ENCODE data around the gene SLC23A2. TPM values are rescaled to one million over a fixed set of nuclear protein-coding genes. Genes with fewer than 3 reads are reported as not detected.

The SLC23A2 gene
- total RNA-seq, 4 donors from 2014 or later: 4.6 to 15.2 (median 7.9) TPM

DNA sequence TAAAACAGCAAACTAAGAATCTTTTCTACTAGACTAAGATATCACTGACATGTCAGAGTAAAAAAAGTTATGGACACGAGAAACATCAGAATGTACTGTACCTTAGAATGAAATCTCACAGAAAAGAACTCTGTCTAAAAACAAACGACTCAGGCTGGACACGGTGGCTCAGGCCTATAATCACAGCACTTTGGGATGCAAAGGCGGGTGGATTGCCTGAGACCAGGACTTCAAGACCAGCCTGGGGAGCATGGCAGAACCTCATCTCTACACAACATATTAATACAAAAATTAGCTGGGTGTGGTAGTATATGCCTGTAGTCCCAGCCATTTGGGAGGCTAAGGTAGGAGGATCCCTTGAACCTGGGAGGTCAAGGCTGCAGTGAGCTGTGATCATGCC lies 157.0 kb downstream of the SLC23A2 start:
- no peak for TF ChIP-seq POLR2A (IDR thresholded peaks at IDR 0.05)
- TF ChIP-seq, protein P1, sequence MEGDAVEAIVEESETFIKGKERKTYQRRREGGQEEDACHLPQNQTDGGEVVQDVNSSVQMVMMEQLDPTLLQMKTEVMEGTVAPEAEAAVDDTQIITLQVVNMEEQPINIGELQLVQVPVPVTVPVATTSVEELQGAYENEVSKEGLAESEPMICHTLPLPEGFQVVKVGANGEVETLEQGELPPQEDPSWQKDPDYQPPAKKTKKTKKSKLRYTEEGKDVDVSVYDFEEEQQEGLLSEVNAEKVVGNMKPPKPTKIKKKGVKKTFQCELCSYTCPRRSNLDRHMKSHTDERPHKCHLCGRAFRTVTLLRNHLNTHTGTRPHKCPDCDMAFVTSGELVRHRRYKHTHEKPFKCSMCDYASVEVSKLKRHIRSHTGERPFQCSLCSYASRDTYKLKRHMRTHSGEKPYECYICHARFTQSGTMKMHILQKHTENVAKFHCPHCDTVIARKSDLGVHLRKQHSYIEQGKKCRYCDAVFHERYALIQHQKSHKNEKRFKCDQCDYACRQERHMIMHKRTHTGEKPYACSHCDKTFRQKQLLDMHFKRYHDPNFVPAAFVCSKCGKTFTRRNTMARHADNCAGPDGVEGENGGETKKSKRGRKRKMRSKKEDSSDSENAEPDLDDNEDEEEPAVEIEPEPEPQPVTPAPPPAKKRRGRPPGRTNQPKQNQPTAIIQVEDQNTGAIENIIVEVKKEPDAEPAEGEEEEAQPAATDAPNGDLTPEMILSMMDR (IDR thresholded peaks at IDR 0.05): no peak
- 84 to 87% methylated on average over 4 of the region's 4 CpGs for WGBS, 2 donors
- intact Hi-C loops (cut with DNase I; ENCODE audit: low total_unique reads): no loop called here
- no peak overlapping the region for H3K4me3 ChIP-seq (ENCODE audit: low read depth, poor library complexity, severe bottlenecking)
- DNase-seq (ENCODE audit: low spot score in 2 of 2): no peak

DNA sequence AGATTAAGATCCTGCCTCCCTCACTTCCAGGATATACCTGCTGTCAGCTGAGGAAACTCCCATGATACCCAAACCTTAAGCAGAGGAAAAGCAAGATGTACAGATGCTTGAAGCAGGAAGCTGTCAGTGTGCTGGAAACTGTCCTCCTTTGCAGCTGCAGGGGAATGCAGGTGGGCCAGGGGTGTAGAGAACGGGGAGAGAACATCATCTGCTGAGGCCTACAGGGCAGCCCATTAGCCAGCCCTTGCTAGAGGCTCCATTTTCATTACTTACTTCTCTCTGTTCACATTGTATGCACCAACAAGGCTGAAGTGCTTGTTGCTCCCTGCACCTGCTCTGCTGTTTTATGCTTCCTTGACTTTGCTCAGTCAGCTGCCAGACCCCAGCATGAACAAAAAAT lies 160.5 kb downstream of the SLC23A2 start:
- TF ChIP-seq, protein P1 (IDR thresholded peaks at IDR 0.05): no peak
- TF ChIP-seq POLR2A (IDR thresholded peaks at IDR 0.05): no peak
- H3K4me3 ChIP-seq (ENCODE audit: low read depth, poor library complexity, severe bottlenecking): no peak overlapping the region
- DNase-seq (ENCODE audit: low spot score in 2 of 2): no peak
- WGBS, 2 donors: 86 to 92% methylated on average over 1 of the region's 1 CpG
- intact Hi-C loops (cut with DNase I; ENCODE audit: low total_unique reads): no loop called here

DNA sequence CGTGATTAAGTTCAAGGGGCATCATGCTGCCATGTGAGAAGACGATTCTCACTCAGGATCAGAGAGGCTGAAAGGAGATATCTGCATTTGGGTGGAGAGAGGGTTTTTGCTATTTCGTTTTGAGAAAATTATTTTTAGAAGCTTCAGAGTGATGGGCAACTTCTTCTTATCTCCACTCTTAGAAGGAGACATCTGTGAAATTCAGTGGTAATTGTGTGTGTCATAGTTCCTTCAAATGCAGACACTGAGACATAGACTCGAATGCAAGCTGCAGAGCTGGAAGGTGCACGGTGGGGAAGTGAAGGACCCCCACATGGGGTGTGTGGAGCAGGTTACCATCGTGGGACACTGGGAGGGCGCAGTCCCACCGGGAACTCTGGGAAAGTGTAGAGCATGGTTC lies 162.8 kb downstream of the SLC23A2 start:
- DNase-seq (ENCODE audit: low spot score in 2 of 2): no peak
- TF ChIP-seq POLR2A (IDR thresholded peaks at IDR 0.05): no peak
- TF ChIP-seq, protein P1 (IDR thresholded peaks at IDR 0.05): no peak
- intact Hi-C loops (cut with DNase I; ENCODE audit: low total_unique reads): no loop called here
- 71 to 81% methylated on average over 8 of the region's 8 CpGs for WGBS, 2 donors
- no peak overlapping the region for H3K4me3 ChIP-seq (ENCODE audit: low read depth, poor library complexity, severe bottlenecking)

DNA sequence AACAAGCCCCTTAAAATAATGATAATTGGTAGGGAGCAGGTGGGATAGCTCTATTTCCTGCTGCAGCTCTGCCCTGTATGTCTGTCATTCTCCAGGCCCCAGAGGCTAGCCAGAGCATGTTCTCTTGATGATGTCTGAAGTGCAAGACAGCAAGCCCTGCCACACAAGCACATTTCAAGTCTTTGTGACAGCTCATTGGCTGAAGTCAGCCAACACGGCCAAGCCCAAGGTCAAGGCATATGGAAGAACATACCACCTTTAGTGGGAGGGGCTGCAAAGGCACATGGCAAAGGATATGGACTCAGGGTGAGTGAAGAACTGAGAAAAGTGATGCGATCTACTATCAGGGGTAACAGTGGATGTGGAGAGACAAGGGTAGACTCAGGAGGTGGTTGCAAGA lies 163.6 kb downstream of the SLC23A2 start:
- H3K4me3 ChIP-seq (ENCODE audit: low read depth, poor library complexity, severe bottlenecking): no peak overlapping the region
- intact Hi-C loops (cut with DNase I; ENCODE audit: low total_unique reads): no loop called here
- 81 to 86% methylated on average over 2 of the region's 2 CpGs for WGBS, 2 donors
- TF ChIP-seq POLR2A (IDR thresholded peaks at IDR 0.05): no peak
- TF ChIP-seq, protein P1 (IDR thresholded peaks at IDR 0.05): no peak
- DNase-seq (ENCODE audit: low spot score in 2 of 2): peak in 1 of 2 donors; percentile 52

DNA sequence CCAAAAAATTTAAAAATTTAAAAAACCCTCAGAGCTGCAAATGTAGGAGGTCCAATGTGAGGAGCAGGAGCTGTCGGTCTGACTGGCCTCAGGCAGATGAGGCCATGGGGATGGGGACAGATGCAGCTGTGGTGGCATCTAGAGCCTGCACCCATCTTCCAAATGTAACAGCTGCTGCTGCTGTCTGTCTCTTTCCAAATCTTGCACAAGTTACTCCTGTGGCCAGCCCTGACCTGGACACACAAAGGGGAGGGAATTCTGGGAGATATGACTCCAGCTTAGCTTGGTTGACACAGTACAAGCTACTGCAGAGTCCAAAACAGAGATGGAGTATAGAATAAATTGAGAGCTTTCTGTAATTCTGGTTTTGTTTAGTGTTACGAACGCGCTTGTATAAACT lies 164.4 kb downstream of the SLC23A2 start:
- TF ChIP-seq, protein P1 (IDR thresholded peaks at IDR 0.05): no peak
- no peak for TF ChIP-seq POLR2A (IDR thresholded peaks at IDR 0.05)
- peak in 1 of 2 donors; percentile 62 for DNase-seq (ENCODE audit: low spot score in 2 of 2)
- intact Hi-C loops (cut with DNase I; ENCODE audit: low total_unique reads): no loop called here
- WGBS, 2 donors: 51 to 57% methylated on average over 4 of the region's 4 CpGs
- H3K4me3 ChIP-seq (ENCODE audit: low read depth, poor library complexity, severe bottlenecking): no peak overlapping the region

DNA sequence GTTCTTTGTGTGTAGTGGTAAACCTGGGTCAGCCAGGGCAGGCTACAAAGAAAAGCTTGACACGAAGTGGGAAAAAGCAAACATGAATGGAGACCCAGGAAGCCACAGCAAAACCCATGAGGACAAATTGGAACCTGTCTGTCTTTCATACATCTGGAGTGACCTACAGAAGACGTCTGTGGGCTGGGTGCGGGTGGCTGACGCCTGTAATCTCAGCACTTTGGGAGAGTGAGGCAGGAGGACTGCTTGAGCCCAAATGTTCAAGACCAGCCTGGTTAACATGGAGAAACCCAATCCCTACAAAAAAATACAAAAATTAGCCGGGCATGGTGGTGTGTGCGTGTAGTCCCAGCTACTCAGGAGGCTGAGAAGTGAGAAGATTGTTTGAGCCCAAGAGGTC lies 164.8 kb downstream of the SLC23A2 start:
- DNase-seq (ENCODE audit: low spot score in 2 of 2): peak in 1 of 2 donors; percentile 75
- TF ChIP-seq POLR2A (IDR thresholded peaks at IDR 0.05): no peak
- TF ChIP-seq, protein P1 (IDR thresholded peaks at IDR 0.05): no peak
- no peak overlapping the region for H3K4me3 ChIP-seq (ENCODE audit: low read depth, poor library complexity, severe bottlenecking)
- 77 to 81% methylated on average over 6 of the region's 6 CpGs for WGBS, 2 donors
- intact Hi-C loops (cut with DNase I; ENCODE audit: low total_unique reads): no loop called here
